Stimulated activated CD4-positive, alpha-beta T cell treated with anti-CD3 and anti-CD28 coated beads, TNF-alpha, amount 100 ng/mL, for 4 hours (primary cell): ENCODE results near the gene NAV3.

Experiments
- DNase-seq, 3 experiments: peaks; one replicate each; pipeline ENCODE4 v3.0.0-alpha.2; 2020; ENCODE audit warnings: low read depth in 3 of 3

NAV3 gene

GRCh38 chr12:78185651-78186050 lies 355.0 kb downstream of the NAV3 start:
- DNase-seq = no peak

DNA sequence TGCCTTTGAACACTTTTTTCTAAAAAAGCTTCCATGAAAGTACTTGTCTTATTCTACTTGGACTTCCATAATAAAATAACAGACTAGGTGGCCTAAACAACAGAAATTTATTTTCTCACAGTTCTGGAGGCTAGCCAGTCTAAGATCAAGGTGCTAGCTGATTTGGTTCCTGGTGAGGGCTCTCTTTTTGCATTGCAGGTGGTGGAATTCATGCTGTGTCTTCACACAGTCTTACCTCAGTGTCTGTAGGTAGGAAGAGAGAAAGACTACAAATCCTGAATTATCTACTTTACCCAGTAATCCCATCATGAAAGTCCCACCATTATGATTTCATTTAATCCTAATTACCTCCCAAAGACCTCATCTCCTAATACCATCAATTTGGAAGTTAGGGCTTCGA lies 356.0 kb downstream of the NAV3 start:
- DNase-seq = no peak

DNA sequence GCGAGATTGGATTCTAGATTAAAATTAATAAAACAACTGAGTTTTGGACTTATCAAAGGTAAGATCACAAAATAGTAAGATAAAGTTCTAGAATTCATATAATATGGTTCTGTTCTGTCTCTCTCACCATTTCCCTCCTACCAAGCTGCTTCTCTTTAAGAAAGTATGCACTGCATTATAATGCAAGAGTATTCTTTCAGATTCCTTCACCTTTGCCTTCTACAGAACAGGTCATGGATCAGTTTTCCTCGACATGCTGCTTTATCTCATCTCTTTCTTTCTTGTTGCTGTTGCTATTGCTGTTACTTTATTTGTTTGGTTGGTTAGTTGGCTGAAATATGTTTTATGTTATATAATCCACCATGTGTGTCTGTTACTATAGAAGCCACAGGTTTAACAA lies 357.0 kb downstream of the NAV3 start:
- DNase-seq = no peak

GRCh38 chr12:78189656-78190055 lies 359.0 kb downstream of the NAV3 start:
- no peak for DNase-seq

GRCh38 chr12:78191611-78192010 lies 360.9 kb downstream of the NAV3 start:
- no peak for DNase-seq

- no peak for DNase-seq
These were observed 362.3 kb downstream of the NAV3 start for GRCh38 chr12:78192979-78193378.

DNA sequence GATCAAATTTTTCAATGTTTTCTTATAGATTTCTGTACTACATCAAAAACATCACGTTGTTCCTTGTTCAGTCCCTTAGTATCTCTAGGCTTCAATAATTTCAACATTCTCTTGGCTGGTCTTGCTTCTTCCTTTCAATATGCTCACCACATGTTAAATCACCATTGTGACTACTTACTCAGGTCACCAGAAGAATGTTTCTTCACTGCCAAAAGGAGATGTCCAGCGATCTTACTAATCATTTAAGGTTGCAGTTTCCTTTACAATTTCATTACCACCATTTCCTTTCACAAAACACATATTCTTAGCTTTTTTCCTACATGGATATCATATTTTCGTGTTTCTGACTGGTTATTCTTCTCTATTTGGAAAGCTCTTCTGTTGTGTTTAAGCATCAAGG lies 363.8 kb downstream of the NAV3 start:
- DNase-seq = no peak

DNA sequence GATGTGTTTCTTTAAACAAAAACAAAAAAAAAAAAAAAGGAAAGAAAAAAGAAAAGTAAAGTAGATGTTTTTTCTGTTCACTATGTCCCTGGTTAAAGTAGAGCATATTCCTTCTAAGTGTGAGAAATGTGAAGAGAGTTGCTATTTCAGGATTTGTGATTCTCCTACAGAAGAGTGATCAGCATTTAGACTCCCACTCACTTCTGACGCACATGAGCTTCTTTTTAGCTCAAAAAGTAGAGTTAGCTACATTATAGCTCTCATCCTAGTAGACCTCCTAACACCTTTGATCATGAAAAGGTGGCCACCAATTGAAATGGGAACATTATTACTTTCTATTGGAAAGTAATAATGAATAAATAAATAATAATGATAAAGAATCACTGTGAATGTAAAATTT lies 368.2 kb downstream of the NAV3 start:
- DNase-seq = no peak

GRCh38 chr12:78199926-78200325 lies 369.2 kb downstream of the NAV3 start:
- DNase-seq = no peak

DNA sequence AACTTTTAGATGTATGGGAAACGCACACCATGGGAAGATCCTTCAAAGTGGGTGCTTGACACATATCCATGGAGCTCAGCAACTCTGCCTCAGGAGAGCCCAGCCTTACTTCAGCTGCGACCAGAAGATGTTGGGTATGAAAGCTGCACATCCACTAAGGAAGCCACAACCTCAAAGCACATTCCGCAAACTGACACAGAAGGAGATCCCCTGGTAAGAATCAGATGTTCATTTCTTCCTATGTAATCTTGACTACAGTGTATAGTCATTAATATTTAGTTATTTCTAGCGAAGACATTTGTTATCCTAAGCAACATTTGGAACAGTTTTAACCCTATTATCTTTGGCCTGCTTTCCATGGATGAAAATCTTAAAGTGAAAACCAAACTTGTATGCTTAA lies 374.2 kb downstream of the NAV3 start:
- no peak for DNase-seq

DNA sequence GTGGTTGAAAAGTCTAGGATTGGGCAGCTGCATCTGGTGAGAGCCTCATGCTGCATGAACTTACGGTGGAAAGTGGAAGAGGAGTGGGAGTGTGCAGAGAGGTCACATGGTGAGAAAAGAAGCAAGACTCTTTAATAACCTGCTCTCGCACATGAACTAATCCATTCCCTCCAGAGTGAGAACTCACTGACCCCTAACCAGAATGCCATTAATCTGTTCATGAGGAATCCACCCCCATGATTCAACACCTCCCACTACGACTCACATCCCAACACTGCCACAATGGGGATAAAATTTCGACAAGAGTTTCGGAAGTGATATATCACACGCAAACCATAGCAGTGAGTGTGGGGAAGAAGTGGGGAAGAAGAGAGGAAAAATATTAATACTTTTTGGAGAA lies 377.4 kb downstream of the NAV3 start:
- DNase-seq = no peak

- no peak for DNase-seq
These were observed 379.3 kb downstream of the NAV3 start for GRCh38 chr12:78209846-78210505.

DNA sequence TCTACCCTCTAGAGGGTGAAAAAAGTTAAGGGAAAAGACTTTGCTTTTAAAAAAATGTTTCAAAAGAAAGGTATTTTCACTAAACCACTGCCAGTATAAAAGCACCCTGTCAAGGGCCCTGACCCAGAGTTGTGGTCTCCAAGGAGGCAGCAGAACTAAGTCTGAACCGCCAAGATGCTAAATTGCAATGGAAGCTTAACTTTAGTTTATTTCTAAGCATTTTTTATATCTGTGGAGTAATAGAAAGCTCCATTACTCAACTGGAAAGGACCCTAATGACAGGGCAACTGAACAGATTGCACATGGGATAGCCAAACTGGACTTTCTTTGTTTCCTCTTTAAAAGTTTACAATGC lies 379.8 kb downstream of the NAV3 start:
- no peak for DNase-seq

GRCh38 chr12:78210894-78211302 lies 380.2 kb downstream of the NAV3 start:
- no peak for DNase-seq

DNA sequence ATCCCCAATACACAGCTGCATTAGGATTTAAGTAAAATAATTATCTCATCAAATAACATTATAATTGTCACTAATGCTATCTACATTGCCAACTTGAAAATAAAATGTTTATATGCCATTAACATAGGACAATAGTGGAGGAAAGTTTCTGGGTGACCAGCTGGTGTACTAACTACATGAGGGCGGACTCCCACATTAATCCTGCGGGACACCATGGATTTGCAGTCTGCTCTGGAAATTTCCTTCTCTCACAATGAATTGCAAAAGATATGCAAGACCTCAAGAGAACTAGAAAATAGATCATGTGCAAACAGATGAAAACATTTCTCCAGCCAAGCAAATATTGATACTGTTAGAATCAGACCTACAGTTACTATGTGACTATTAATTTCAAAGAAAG lies 390.1 kb downstream of the NAV3 start:
- no peak for DNase-seq

DNA sequence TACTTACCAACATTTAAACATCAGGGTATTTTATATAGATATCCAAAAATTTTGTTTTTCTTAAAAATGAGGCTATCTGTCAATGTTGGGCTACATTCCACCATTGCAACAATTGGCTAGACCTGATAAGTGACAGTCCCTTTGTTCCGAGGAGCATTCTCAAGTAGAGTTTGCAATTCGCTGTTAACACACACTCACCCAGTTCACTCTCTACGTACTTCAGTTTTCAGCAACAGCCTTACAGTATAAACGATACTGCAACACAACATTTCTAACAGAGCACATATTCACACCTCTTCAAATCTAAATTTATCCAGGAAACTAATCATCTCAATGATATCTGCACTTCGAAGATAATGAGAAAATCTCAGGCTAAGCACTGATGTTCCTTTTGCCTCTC lies 393.5 kb downstream of the NAV3 start:
- DNase-seq = no peak

DNA sequence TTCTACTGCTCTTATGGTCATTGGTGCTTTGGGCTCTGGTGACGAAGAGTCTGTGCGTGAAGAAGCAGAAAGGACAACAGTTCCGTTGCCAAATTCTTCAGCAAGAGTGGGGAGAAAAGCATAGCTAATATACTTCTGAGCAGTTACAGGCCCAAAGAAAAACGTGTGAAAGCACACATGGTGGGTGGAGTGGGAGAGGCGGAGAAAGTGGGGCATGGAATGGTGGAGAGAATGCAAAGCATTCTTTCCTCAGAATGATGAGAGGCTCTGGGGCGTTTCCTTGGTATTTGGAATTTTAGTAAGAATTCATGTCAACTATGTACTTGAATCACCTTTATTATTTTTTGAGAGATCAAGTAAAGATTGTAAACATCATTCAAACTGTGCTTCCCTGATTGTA lies 396.1 kb downstream of the NAV3 start:
- DNase-seq = no peak

DNA sequence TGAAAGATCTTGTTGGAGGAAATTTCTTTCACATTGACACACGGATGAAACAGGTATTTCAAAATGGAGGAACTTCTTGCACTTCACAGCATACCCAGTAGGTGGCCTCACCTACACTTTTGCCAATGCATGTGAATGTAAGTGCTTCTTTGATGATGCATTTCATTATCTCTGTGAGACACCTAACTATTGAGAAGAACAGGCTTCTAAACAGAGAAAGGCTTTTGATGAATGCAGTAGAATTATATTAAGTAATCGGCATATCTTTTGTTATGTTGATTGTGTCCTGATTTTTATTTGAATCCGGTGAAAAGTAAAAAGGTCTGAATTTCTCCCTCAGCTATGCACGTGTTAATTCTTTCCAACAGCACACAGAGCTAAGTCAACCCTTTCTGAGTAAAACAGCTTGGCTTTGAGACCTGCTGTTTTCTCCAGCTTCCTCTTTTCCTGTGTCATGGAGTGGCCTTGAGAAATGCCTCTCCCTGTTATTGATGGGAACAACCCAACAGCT lies 399.0 kb downstream of the NAV3 start:
- no peak for DNase-seq

GRCh38 chr12:78232756-78233155 lies 402.1 kb downstream of the NAV3 start:
- no peak for DNase-seq

DNA sequence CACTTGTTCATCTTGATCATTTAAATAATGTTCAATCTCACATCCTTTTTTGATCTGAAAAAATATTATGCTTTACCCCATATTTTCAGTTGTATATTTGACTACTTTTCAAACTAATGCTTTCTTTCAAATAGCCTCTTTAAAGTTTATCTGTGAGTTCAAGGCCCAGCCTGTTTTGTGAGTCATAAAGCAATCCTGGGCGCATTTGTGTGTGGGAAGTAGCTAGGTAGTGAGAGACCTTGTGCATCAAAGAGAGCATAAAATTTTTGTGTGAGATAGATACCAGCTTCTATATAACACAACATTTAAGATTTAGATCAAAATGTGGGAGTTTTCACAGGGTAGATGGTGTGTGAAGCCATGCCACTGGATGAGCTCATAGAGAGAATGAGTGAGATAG lies 405.6 kb downstream of the NAV3 start:
- no peak for DNase-seq

GRCh38 chr12:78239544-78239943 lies 408.9 kb downstream of the NAV3 start:
- DNase-seq = no peak

GRCh38 chr12:78240827-78241226 lies 410.1 kb downstream of the NAV3 start:
- no peak for DNase-seq

- DNase-seq = no peak
These were observed 410.8 kb downstream of the NAV3 start for GRCh38 chr12:78241446-78241845.

GRCh38 chr12:78244916-78245507 lies 414.3 kb downstream of the NAV3 start:
- DNase-seq = no peak
